ENCODE results near the gene SLC15A3.

DNA sequence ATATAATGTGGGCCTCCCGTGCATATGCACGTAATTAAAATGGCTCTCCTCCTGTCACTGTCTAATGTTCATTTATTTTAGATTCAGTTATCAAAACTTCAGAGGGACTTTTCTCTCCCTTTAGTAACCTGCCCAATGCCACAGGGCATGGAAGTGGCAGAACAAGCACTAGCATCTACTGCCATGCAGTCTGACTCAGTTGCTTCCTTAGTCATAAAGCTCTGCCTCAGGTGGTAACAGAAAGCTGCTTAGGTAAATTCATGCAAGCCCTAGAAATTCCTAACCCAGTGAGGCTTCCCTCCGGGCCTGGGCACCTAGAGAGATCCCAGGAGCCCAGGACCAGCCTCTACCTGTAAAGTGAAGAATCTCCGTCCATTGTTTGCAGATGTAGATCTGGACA, 54.5 kb downstream of the SLC15A3 start:
- no peak for TF ChIP-seq GATA2 (IDR thresholded peaks at IDR 0.05; ENCODE audit: low read depth, low read length)
- no peak for TF ChIP-seq GATA3 (IDR thresholded peaks at IDR 0.05; ENCODE audit: low read depth, low read length)
